Activated naive CD8-positive, alpha-beta T cell treated with anti-CD3 and anti-CD28 coated beads, Interleukin-2, amount 50 U/mL, for 16 hours (primary cell): ENCODE data around the gene TBC1D25.
"Not testable (repeated sequence)": the region's sequence is repeated elsewhere in the genome, so short reads cannot be mapped to it uniquely, and the experiment has no call there.

Source experiments
- DNase-seq: peaks from one replicate; pipeline ENCODE4 v3.0.0-alpha.2; 2020; ENCODE audit warnings: low read depth, low spot score

The TBC1D25 gene

DNA sequence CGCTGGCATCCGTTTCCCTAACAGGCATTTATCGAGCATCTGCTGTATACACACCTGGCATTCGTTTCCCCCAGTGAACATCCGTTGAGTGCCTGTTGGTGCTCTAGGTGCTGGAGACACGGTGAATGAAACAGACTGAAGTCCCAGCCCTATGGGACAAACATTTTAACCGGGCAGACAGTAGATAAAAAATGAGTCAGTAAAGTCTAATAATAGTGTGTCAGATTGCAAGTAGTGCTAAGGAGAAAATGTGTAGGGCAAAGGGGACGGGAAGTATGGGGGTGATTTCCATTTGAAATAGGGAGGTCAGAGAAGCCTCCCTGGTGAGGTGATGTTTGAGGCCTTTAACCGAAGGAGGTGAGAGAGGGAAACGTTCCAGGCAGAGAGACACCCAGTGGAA, 23.2 kb upstream of the TBC1D25 start:
- no peak for DNase-seq

DNA sequence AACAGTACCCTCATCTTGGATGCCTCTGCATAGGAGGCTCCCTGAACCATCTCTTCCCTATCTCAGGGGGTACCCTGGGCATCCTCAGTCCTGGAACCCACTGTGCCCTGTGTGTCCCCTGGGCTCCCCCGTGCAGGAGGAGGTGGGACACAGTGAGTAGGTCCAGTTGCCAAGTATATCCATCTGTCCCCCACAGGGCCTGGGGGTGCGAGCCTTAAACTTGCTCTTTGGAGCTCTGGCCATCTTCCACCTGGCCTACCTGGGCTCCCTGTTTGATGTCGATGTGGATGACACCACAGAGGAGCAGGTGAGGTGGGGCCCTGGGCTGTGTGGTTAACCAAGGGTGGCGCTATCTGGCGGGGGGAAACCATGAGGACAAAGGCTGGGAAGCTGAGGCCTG, 22.5 kb upstream of the TBC1D25 start:
- no peak for DNase-seq

DNA sequence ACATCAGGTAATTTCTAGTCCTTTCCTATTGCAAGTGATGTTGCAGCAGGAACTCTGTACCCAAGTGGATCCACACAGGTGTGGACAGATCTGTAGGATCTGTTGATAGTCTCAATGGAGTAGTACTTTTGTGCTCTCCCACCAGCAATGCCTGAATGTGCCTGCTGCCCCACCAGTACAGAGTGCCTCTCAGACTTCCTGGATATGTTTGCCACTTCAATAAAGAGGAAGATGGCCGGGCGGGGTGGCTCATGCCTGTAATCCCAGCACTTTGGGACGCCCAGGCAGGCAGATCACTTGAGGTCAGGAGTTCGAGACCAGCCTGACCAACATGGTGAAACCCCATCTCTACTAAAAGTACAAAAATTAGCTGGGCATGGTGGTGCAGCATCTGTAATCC, 20.0 kb upstream of the TBC1D25 start:
- not testable (repeated sequence) for DNase-seq

- no peak for DNase-seq
These were observed 19.1 kb upstream of the TBC1D25 start for GRCh38 chrX:48520455-48520854.

- no peak for DNase-seq
These were observed 18.6 kb upstream of the TBC1D25 start for GRCh38 chrX:48520976-48521352.

DNA sequence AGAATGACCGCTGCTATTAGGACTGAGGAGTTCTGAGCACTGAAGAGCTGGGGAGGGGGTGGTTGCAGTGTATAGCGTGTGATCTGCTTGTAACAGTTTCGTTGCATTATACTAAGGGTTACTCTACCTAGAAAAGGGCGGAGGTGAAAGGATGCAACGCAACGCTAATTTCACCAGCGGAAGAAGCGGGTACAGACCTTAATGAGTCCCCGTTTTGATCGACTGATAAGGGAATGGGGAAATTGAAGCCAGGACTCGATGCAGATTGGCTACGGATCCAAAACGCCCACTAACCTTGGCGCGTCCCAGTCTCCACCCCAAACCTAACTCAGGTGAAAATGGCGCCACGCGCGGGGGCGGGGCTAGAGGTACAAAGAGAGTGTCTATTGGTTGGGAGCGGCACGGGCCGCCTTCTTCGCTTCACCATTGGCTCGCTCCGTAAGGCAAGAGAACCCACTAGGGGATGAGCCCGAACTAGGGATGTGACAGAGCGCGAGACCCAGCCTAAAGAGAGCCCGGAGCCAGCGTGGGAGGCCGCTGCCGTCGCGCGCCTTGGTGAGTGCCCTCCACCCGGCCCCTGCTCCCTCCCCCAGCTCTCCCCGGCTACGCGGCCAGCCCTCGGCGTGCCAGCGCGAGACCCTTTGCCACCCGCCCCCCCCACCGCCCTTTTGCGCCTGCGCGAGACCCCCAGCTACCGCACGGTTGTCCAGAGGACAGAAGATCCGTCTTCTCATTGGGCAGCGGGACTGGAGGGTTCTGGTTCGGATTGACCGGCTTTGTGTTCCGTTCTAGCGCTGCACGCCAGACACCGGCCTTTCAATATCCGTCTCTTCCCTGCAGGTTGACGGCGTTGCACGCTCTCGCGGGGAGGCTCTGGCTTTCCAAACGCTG, 17.9 kb upstream of the TBC1D25 start, which contains the start of gene EBP:
TSS of gene EBP (plus strand) at position 456 of the 891 bp plus-strand sequence. CDS start 1,964 bp downstream, outside the sequence.
- peak; percentile 86 for DNase-seq

GRCh38 chrX:48522291-48522690, 17.2 kb upstream of the TBC1D25 start:
- DNase-seq = no peak

- no peak for DNase-seq
These were observed 15.8 kb upstream of the TBC1D25 start for GRCh38 chrX:48523682-48524081.

DNA sequence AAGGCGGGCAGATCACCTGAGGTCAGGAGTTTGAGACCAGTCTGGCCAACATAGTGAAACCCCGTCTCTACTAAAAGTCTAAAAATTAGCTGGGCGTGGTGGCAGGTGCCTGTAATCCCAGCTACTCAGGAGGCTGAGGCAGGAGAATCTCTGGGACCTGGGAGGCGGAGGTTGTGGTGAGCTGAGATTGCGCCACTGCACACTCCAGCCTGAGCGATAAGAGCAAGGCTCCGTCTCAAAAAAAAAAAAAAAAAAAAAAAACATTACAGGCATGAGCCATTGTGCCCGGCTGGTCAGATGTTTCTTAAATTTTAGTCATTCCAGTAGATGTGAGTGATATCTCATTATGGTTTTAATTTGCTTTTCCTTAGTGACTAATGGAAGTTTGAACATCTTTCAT, 13.7 kb upstream of the TBC1D25 start:
- DNase-seq = not testable (repeated sequence)

DNA sequence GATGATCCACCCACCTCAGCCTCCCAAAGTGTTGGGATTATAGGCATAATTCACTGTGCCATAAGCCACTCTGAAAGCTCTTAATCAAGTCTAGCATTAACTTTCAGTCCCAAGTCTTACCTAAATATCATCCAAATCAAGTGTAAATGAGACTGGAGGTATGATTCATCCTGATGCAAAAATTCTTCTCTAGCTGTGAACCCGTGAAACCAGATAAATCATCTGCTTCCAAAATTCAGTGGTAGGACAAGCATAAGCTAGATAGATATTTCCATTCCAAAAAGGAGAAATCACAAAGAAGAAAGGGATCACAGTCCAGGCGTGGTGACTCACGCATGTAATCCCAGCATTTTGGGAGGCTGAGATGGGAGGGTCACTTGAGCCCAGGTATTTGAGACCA, 8.8 kb upstream of the TBC1D25 start:
- DNase-seq = no peak

- DNase-seq = no peak
These were observed 8.1 kb upstream of the TBC1D25 start for GRCh38 chrX:48531358-48531959.

DNA sequence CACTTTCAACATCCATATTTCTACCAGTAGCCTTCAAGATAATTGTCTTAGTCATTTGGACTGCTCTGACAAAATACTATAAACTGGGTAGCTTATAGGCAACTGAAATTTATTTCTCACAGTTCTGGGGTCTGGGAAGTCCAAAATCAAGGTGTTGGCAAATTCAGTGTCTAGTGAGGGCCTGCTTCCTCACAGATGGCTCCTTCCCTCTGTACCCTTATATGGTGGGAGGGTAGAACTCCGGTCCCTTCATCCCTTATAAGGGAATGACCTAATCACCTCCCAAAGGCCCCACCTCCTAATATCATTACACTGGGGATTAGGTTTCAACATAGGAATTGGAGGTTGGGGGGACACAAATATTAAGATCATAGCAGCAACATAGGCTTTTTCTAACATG, 7.4 kb upstream of the TBC1D25 start:
- DNase-seq = no peak

GRCh38 chrX:48533165-48533564, 6.3 kb upstream of the TBC1D25 start:
- no peak for DNase-seq

GRCh38 chrX:48538641-48539344, 721 bp upstream of the TBC1D25 start:
- no peak for DNase-seq

DNA sequence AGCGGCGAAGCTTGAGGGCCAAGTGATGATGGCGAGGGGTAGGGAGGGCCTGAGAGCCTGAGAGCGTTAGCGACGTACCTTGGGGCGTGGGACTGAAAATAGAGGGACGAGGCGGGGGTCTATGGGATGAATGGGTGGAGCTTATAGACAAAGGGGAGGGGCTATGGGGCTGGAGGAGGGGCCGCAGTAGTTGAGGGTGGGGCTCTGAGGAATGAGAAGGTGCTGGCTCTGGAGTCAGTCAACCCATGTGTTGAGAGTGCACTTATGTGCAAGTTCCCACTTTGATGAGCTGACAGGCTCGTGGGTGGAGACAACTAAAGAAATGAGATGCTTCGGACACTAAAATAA, 488 bp downstream of the TBC1D25 start:
- peak; percentile 23 for DNase-seq

- no peak for DNase-seq
These were observed 966 bp downstream of the TBC1D25 start for GRCh38 chrX:48540480-48540879.

DNA sequence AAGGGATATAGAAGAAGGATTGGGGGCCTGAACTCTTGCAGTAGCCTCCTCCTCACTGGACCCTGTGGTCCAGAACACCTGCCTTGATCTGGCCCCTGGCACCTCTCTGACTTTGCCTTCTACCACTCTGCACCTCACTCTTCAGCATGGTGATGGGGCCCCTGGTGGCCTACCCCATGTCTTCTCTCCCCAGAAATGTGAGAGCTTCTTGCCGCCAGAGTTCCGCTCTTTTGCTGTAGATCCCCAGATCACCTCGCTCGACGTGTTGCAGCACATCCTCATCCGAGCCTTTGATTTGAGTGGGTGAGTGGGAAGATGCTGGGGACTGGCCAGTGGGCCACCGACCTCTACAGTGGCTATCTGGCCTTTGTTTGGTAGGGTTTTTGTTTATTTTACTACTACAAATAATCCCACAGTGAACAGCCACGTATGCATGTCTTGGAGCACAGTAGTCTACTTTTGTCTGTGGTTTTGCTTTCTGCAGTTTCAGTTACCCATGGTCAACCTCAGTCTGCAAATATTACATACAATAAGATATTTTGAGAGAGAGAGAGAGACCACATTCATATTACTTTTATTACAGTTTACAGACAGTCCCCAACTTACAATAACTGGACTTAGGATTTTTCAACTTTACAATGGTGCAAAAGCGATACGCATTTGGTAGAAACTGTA, 1.8 kb downstream of the TBC1D25 start:
- no peak for DNase-seq

DNA sequence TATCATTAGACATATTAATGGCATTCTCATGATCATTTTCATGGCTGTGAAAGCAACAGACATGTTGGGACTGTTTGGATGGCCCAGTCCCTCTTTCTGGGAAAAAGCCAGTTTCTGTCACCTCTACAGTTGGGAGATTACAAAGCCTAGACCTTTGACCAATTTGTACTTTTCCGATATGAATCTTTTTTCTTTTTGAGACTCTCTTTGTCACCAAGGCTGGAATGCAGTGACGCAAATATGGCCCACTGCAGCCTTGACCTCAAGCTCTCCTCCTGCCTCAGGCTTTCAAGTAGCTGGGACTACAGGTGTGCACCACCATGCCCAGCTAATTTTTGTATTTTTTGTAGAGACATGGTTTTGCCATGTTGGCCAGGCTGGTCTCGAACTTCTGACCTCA, 9.4 kb downstream of the TBC1D25 start:
- DNase-seq = no peak

DNA sequence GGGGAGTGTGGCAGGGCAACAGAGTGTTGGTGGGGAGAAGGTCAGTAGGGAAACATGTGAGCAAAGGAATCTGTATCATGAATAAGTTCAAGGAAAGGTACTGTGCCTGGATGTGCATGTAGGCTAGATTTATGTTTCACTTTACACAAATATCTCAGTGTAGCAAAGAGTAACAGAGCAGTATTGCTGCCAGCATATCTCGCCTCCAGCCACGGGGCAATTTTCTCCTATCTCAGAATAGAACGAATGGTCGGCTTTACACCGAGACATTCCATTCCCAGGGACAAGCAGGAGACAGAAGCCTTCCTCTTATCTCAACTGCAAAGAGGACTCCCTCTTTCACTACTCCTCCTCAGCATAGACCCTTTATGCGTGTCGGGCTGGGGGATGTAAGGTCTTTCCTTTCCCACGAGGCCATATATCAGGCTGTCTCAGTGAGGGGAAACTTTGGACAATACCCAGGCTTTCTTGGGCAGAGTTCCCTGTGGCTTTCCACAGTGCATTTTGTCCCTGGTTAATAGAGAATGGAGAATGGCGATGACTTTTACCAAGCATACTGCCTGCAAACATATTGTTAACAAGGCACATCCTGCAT, 16.3 kb downstream of the TBC1D25 start:
- DNase-seq = not testable (repeated sequence)

DNA sequence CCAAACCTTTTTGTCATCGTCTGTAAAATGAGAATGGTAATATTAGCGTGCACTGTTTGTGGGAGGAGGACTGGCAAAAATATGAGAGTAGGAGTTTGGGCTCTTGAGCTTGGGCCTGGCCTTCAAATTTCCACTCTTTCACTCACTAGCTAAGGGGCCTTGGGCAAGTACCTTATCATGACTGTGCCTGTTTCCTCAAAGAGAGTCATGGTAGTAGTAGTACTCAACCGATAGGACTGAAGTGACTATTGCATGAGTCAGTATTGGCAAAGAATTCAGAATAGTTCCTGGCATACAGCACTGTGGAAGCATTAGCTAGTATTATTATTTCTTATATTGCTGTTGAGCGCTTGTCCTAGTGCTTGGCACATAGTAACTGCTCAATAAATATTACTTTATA, 18.8 kb downstream of the TBC1D25 start:
- DNase-seq = no peak

GRCh38 chrX:48559636-48560035, 20.1 kb downstream of the TBC1D25 start:
- no peak for DNase-seq

DNA sequence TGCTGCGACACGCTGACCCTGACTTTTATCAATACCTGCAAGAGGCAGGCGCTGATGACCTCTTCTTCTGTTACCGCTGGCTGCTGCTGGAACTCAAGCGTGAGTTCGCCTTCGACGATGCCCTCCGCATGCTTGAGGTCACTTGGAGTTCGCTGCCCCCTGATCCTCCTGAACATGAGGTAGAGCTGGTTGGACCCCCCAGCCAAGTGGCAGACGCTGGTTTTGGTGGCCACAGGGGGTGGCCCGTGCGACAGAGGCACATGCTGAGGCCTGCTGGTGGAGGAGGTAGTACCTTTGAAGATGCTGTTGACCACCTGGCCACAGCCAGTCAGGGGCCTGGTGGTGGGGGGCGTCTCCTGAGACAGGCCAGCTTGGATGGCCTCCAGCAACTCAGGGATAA, 20.5 kb downstream of the TBC1D25 start:
- no peak for DNase-seq
